Activated CD4-positive, CD25-positive, alpha-beta regulatory T cell (primary cell): ENCODE measurements around the gene TMED1.

ENCODE experiments used
- DNase-seq, 4 experiments: peaks; one replicate each; lab custom pipeline; 2025; lab: John Stamatoyannopoulos, UW

Gene TMED1

GRCh38 chr19:10809651-10810285, 26.2 kb downstream of the TMED1 start:
- no peak for DNase-seq

DNA sequence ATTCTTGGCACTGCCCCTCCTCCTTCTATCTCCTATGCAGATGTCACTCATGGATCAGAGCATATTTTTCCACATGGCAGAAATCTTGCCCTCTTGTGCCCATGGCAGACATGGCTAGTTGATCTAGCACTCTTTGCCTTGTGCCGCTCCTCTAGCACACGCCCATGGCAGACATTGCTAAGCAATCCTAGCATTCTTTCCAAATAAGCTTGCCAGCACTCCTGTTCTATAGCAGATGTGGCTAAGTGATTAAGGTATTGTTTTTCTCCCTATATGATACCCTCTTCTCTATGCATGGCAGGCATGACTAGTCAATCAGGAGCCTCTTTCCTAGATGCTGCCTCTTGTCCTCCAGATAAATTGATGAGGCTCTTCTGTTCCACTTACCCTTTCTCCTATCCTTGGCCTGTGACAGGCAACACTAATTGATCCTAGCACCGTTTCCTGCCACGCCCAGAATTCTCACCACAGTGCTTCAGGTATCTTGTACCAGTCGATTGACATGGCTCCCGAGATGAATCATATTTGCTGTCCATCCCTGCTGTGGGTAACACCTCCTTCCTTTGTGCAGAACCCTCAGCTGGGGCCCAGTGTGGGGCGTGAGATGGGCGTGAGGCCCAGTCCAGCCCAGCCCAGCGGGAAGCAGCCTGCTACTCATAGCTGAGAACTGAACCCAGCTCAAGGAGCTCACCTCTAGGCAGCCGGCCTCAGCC, 26.9 kb downstream of the TMED1 start:
- DNase-seq: no peak

DNA sequence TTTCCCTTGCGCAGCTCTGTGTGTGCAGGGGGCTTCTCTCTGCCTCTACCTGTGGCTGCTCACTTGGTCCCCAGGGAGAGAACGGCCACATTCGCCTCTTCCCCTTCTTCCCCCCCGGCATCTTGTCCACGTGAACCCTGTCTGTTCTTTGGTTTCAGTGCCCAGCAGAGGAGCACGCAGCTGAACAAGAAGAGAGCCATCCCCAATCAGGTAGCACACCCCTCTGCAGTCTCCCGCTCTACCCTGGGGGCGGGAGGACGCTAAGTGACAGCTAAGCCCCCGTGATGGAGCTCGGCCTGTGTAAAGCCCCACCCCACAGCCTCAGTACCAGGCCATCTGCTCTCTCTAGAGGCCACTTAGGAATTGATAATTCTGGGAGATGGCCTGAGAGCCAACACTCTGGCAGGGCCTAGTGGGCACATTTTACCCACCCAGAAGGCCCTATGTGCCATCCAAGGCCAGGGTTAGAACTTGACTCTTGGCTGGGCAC, 30.2 kb downstream of the TMED1 start:
- no peak for DNase-seq

DNA sequence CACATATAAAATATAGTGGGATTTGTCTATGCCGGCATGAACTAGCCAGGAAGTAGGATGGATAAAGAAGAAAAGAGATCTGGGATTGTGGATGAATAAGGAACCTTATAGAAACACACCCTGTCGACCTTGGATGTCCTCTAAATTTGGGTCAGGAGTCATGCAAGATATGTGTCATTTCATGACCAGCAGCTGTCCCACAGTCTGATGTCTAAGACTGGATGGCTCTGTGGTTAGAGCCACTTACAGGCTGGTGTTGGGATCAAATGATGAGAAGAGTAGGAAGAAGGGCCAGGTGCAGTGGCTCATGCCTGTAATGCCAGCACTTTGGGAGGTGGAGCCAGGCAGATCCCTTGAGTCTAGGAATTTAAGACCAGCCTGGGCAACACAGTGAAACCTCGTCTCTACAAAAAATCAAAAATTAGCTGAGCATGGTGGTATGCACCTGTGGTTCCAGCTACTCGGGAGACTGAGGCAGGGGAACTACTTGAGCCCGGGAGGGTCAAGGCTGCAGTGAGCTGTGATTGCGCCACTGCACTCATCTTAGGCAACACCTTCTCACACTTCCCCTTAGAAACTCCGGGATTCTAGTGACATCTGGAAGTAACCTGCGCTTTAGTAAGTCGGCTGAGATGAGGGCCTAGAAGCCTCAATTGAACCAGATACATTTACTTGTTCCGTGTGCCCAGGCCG, 30.8 kb downstream of the TMED1 start:
- no peak for DNase-seq

- no peak for DNase-seq
These were observed 32.8 kb downstream of the TMED1 start for GRCh38 chr19:10803252-10803651.

DNA sequence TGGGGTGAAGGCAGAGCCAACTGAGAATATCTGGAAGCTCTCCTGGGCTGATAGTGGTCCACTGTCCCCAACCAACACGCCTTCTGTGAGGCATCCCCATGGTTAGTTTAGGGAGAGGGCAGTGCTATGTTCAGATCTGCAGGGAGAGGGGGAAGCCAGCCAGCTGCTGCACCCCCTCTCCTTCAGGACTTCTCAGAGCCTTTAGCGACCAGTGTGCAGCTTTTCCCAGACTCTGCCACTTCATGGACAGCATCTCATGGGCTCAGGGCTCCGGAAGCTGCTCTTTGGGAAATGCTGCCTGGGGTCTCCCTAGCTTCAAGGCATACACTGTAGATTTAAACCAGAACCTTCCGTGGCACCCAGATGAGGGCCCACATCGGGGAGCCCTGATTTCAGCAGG, 33.5 kb downstream of the TMED1 start:
- DNase-seq: no peak

DNA sequence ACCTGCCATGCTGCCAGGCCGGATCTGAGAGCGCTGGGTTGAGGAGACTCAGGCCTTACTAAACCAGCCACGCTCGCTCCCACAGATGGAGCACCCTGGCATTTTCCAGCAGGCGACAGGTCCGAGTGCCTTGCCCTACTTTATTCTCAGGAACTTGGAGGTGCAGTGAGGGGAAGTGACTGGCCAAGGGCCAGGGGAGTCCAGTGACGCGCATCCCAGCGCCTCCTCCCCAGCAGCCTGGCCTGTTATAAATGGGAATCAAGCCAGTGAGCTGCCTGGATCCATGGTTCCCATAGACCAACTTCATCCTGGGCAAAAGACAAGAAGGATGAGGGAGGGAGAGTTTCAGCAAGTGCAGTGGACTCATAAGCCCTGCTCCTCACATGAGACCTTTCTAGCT, 35.5 kb downstream of the TMED1 start:
- no peak for DNase-seq

DNA sequence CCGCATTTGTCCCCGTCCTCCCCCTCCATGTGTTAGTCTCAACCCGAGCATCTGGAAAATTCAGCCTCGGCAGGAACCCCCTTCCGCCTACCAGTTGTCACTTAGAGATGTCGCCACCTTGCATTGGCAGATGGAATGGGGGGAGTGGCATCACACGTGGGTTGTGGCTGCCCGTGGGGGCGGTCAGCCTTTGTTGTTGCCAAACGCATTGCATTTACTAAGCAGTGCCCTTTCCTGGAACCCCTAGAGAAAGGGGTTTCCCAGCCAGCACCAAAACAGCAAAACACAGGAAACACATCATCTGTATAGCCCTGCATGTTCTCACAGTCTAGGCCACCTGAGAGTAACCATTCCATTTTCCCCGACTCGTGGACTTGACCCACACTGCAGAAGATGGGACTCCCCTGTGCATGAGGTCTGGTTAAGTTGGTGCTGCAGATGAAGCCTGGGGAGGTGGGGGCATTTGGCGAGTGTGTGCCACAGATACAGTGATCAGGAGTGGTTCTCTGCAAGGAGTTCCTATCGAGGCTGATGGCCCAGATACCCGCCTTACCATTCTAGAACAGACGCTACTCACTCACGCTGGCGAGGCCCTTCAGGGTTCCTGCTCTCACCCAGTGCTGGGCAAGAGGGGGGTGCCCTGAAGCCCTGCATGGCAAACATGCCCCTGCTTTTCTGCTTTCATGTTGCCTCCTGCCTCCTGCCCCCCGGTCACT, 38.3 kb downstream of the TMED1 start:
- DNase-seq: peak; percentile 51 to 70 (median 66)

- DNase-seq: peak in 1 of 4 experiments; percentile 35
These were observed 38.9 kb downstream of the TMED1 start for GRCh38 chr19:10797078-10797477.

- DNase-seq: no peak
These were observed 39.4 kb downstream of the TMED1 start for GRCh38 chr19:10796653-10797052.

DNA sequence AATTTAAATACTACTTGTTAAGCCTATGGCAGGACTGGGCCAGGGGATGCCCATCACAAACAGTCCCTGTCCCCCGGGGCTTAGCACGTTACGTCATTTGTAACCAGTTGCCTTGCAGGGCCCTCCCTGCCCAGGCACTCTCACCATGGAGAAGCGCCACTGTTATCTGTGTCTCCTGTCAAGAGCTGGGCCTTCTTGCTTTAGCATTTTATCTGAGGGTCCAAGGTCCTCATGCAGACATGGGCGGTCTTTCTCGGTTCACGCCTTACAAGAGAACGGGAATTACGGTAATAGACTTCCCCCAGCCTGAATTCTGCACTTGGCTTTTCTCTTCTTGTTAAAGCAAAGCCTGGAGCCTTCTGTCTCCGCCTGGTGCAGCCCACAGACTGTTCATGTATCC, 46.1 kb downstream of the TMED1 start:
- no peak for DNase-seq

- no peak for DNase-seq
These were observed 47.9 kb downstream of the TMED1 start for GRCh38 chr19:10788146-10788545.

GRCh38 chr19:10784257-10784656, 51.8 kb downstream of the TMED1 start:
- no peak for DNase-seq

DNA sequence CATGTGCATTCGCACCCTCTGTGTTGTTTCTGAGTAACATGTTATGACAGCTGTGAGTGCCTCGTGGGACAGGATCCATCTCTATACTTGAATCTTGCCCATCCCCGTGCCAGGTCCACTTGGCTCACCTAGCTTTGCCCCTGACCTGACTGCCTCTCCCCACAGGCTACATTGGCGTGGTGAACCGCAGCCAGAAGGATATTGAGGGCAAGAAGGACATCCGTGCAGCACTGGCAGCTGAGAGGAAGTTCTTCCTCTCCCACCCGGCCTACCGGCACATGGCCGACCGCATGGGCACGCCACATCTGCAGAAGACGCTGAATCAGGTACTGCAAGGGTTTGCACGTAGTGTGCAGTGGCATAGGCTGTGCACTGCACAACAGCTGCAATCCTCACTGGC, 53.2 kb downstream of the TMED1 start:
- no peak for DNase-seq
